ENCODE measurements around the gene ZDHHC11B. TPM values are rescaled to one million over a fixed set of nuclear protein-coding genes. Genes with fewer than 3 reads are reported as not detected.

ZDHHC11B gene
- polyA plus RNA-seq, 4 donors, result 2.2 to 18.8 (median 9.5) TPM

- FAIRE-seq, result no peak
- H3K36me3 ChIP-seq (ENCODE audit: control insufficient read depth in 3 of 3, insufficient read depth in 2 of 3, low read depth in 1 of 3, low read length in 3 of 3), result peaks cover 0 to 78% (median 5%) of the 10 kb centered on the region in 3 donors
- peaks cover 0 to 51% of the 10 kb centered on the region in 2 donors for H3K9me3 ChIP-seq (ENCODE audit: control insufficient read depth in 2 of 2, insufficient read depth in 1 of 2, low read depth in 1 of 2, low read length in 1 of 2)
- no peak overlapping the region for H3K27ac ChIP-seq (ENCODE audit: low read depth in 1 of 3, low read length in 2 of 3)
- no peaks in the 10 kb centered on the region for H3K4me1 ChIP-seq (ENCODE audit: control insufficient read depth in 3 of 3, insufficient read depth in 2 of 3, low read depth in 1 of 3, low read length in 2 of 3)
- no peaks in the 10 kb centered on the region for H3K27me3 ChIP-seq (ENCODE audit: control insufficient read depth in 3 of 3, insufficient read depth in 3 of 3, low read length in 3 of 3)
- WGBS, 3 donors, result 96 to 97% (median 96%) methylated on average over 11 of the region's 11 CpGs
- no peak overlapping the region for H3K4me3 ChIP-seq (ENCODE audit: low read depth in 1 of 3, low read length in 3 of 3)
- no peak for DNase-seq
These were observed 124.0 kb downstream of the ZDHHC11B start for GRCh38 chr5:660491-661030.

Other genes with a start within 250 kb of the ZDHHC11B start
- 1 to 10 TPM in 3 of 4 donors, under 1 TPM in 1; 0.54 to 9.6 (median 4.9) TPM for gene CEP72, start 172.4 kb downstream of the ZDHHC11B start, polyA plus RNA-seq
- gene TPPP, start 91.4 kb downstream of the ZDHHC11B start, polyA plus RNA-seq, result 1 to 10 TPM; 3.0 to 6.3 (median 5.5) TPM
- 10 to 100 TPM in 1 of 4 donors, 1 to 10 TPM in 3; 4.9 to 40.5 (median 6.5) TPM for gene ZDHHC11, start 66.3 kb upstream of the ZDHHC11B start, polyA plus RNA-seq
- 10 to 100 TPM; 21.2 to 53.2 (median 30.5) TPM for gene BRD9, start 108.1 kb upstream of the ZDHHC11B start, polyA plus RNA-seq
- 10 to 100 TPM in 1 of 4 donors, 1 to 10 TPM in 3; 1.6 to 12.1 (median 7.1) TPM for gene TRIP13, start 108.2 kb upstream of the ZDHHC11B start, polyA plus RNA-seq
- gene NKD2, start 224.1 kb upstream of the ZDHHC11B start, polyA plus RNA-seq, result 10 to 100 TPM in 1 of 4 donors, 1 to 10 TPM in 1, under 1 TPM in 2; 0.22 to 11.9 (median 2.2) TPM